Peyer's patch (tissue), 4 donors: ENCODE measurements around the gene RAD51AP2. TPM values are rescaled to one million over a fixed set of nuclear protein-coding genes. Genes with fewer than 3 reads are reported as not detected.

Source experiments
- DNase-seq, 3 donors: peaks; one replicate each; pipeline ENCODE4 v3.0.0-alpha.2; 2017 to 2019
- H3K27ac ChIP-seq, 4 donors: fragments of 200-600 bp; sonication (generic); one replicate each; pipeline ENCODE4 v1.5.1; 2016 to 2019
- H3K27me3 ChIP-seq, 2 donors: fragments of 200-600 bp; sonication (generic); one replicate each; pipeline ENCODE4 v1.5.1; 2019
- H3K36me3 ChIP-seq, 3 donors: fragments of 200-600 bp; sonication (generic); one replicate each; pipeline ENCODE4 v1.5.1; 2016 to 2019
- H3K4me1 ChIP-seq, 4 donors: fragments of 200-600 bp; sonication (generic); one replicate each; pipeline ENCODE4 v1.5.1; 2016 to 2019
- H3K4me3 ChIP-seq, 4 donors: fragments of 200-600 bp; sonication (generic); 1 replicate in 3 of 4; 2 replicates in 1 of 4; pipeline ENCODE4 v1.5.1; 2016 to 2019; ENCODE audit warnings: mild to moderate bottlenecking in 1 of 4
- H3K9me3 ChIP-seq, 4 donors: fragments of 200-600 bp; sonication (generic); one replicate each; pipeline ENCODE4 v1.5.1; 2016 to 2019; ENCODE audit warnings: mild to moderate bottlenecking in 1 of 4
- POLR2A ChIP-seq, 2 donors: fragments of 450-650 bp; IDR thresholded peaks; one replicate each; pipeline ENCODE4 v1.5.1; 2017; ENCODE audit warnings: antibody characterized with exemption in 2 of 2, mild to moderate bottlenecking in 2 of 2, moderate library complexity in 2 of 2
- total RNA-seq, 4 donors: library from RNA; depleted of rRNA; stranded (reverse); fragments of >200 nt; gene quantifications; one replicate each; pipeline ENCODE4 v1.1.0, GENCODE V29; 2016
- TF ChIP-seq, protein P1 (sequence below), 6 experiments: fragments of 450-650 bp in 4 of 6; fragments of 200-600 bp in 2 of 6; sonication (generic) in 1 of 6; IDR thresholded peaks; one replicate each; pipeline ENCODE4 v1.5.1; 2017 to 2019; ENCODE audit warnings: antibody characterized with exemption in 6 of 6, mild to moderate bottlenecking in 3 of 6, moderate library complexity in 1 of 6

RAD51AP2 gene
- total RNA-seq, 4 donors from 2014 or later = not detected

DNA sequence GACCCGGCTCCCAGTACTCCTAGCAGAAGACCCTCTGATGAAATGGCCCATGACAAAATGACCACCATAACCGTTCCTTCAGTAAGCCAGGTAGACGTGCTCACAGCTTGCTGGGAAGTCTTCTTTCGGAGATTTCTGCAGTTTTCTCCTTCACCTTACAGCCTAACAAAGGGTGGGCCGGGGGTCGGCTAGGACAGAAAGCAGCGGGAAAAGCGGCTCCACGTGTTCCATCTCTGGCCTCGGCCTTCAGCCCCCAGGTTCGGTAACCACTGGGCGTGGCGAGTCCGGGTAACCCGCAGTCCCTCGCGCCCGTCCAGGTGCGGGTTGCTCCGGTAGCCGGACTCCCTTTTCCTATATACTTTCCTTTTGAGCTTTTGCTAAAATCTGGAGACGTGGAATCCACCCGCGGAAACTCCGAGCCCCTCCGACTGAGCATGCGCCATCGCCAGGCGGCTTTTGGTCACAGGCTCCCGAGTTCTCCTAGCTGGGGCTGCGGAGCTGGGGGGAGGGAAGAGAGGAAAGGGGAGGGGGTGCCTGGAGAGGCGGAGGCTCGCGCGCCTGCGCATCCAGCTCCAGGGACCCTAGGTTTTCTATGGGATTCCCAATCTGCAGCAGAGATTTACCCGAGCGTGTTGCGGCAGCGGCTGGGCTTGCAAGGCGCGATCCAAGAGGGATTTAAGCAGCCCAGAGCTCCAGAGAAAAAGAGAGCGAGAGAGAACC lies 22.0 kb upstream of the RAD51AP2 start, which contains the start of gene VSNL1:
Gene VSNL1 (plus strand): TSS at position 604 of the 720 bp plus-strand sequence. CDS start 51,379 bp downstream, outside the sequence.
- peaks cover 0 to 4% of the 10 kb centered on the region in 2 donors for H3K27me3 ChIP-seq
- TF ChIP-seq POLR2A (IDR thresholded peaks at IDR 0.05) = no peak
- TF ChIP-seq, protein P1, sequence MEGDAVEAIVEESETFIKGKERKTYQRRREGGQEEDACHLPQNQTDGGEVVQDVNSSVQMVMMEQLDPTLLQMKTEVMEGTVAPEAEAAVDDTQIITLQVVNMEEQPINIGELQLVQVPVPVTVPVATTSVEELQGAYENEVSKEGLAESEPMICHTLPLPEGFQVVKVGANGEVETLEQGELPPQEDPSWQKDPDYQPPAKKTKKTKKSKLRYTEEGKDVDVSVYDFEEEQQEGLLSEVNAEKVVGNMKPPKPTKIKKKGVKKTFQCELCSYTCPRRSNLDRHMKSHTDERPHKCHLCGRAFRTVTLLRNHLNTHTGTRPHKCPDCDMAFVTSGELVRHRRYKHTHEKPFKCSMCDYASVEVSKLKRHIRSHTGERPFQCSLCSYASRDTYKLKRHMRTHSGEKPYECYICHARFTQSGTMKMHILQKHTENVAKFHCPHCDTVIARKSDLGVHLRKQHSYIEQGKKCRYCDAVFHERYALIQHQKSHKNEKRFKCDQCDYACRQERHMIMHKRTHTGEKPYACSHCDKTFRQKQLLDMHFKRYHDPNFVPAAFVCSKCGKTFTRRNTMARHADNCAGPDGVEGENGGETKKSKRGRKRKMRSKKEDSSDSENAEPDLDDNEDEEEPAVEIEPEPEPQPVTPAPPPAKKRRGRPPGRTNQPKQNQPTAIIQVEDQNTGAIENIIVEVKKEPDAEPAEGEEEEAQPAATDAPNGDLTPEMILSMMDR (IDR thresholded peaks at IDR 0.05) = no peak

DNA sequence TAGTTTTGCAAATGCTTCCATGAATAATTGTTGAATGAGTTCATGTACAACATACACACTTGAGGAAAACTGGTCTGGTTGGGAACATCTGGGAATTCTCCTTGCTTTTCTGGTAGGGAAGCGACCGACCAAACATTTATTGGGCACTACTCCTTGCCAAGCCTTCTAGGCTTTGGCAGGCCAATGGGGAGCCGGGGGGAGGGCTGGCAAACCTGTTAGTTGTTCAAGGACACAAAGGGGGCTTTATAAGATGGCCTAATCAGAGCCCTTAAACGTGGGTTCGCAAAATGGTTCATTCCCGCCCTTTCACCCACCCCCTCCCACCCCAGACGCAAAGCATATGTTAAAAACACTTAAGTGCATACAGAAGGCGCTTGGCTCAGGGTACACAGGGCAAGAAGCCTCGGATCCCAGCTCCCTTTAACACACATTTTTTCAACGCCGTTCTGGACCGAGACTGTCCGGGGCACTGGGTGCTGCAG lies 21.4 kb upstream of the RAD51AP2 start:
- Histone ChIP-seq H3K9me3 (no peaks in the 10 kb centered on the region), H3K27ac (no peak overlapping the region), H3K36me3 (no peaks in the 10 kb centered on the region), H3K4me3 (peak overlapping the region; percentile 24 to 49 (median 36)), H3K27me3 (peaks cover 0 to 4% of the 10 kb centered on the region in 2 donors), H3K4me1 (peaks cover 0 to 23% (median 2%) of the 10 kb centered on the region in 4 donors)
- DNase-seq = no peak
- no peak for TF ChIP-seq POLR2A (IDR thresholded peaks at IDR 0.05)
- TF ChIP-seq, protein P1 (IDR thresholded peaks at IDR 0.05) = no peak

More for the DNA sequence above, 22.0 kb upstream of the RAD51AP2 start, which contains the start of gene VSNL1:
- Histone ChIP-seq H3K9me3 (no peaks in the 10 kb centered on the region), H3K4me3 (peak within 1 kb of the TSS; percentile 24 to 49 (median 36)), H3K36me3 (no peaks in the 10 kb centered on the region), H3K4me1 (peaks cover 0 to 23% (median 2%) of the 10 kb centered on the region in 4 donors), H3K27ac (peak within 1 kb of the TSS in 1 of 4 donors; percentile 6)
- DNase-seq = peak; percentile 16 to 52 (median 47)

DNA sequence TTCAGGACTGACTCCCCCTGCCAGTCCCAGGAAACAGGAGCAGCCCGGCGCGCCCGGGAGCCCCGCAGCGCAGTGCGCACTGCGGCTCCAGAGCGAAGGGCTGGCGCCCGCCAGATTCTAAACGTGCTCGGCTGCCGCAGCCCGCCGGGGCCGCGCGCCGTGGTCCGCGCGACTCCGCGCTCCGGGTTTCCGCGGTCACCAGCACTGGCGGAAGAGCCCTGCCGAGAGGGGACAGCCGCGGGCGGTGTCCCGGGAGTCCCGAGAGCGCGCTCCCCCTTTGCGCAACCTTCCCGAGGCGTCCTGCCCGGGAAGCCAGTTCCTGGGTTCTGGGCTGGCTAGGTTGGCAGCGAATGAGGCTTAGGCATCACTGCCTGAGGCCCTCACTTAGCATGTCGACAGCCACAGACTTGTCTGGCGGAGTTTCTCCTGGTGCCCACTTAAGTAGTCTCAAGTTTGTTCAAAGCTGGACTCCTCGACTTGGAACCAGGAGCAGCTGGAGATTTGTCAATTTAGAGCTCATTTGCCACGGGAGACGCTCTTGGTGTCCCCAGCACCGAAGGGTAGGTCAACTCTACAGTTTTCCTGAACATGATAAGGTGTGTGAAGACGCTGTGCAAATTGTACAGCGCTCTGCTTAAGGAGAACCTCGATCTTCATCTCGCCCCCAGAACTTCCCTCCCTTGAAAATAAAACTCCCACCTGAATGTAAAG lies 20.8 kb upstream of the RAD51AP2 start:
- no peak for TF ChIP-seq POLR2A (IDR thresholded peaks at IDR 0.05)
- TF ChIP-seq, protein P1 (IDR thresholded peaks at IDR 0.05) = no peak
- H3K27me3 ChIP-seq = peaks cover 0 to 4% of the 10 kb centered on the region in 2 donors

DNA sequence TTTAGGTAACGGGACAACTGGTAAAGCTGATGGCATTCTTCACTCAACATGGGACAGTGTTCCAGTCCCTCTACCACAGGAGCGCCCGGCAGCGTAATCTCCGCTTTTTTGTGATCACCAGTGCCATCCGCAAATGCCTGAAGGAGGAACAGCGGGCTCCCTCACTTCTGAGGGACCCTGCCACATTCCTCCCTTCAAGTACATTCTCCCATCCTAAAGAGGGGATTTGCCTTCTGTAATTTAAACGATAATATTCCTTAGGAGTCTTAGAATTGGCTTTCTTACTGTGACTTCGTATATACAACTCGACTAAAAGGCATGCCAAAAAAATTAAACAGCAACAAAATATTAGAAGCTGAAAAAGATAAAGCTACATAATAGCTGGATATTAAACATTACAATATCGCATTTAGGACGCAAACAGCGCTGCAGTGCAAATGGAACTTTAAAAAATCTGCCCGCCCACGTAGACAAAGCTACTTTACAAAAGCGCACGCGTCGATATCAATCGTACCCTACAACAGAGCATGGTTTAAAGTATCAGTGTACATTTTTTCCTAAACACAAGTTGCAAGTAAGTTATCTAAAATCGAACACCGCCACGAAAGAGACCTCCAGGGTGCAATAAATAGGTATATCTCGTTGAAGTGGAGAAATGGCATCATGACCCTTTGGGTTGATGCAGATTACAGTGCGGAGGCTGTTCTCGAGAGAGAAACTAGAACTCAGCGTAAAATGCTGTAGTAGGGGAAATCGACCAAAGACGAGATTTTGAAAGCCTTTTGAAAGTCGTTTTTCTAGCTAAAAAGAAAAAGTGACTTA lies 20.0 kb upstream of the RAD51AP2 start:
- DNase-seq = no peak
- peaks cover 0 to 4% of the 10 kb centered on the region in 2 donors for H3K27me3 ChIP-seq
- peak overlapping the region in 1 of 4 donors; percentile 50 for H3K27ac ChIP-seq
- no peak for TF ChIP-seq POLR2A (IDR thresholded peaks at IDR 0.05)
- TF ChIP-seq, protein P1 (IDR thresholded peaks at IDR 0.05) = no peak
- H3K36me3 ChIP-seq = no peaks in the 10 kb centered on the region
- H3K4me1 ChIP-seq = peaks cover 0 to 23% (median 2%) of the 10 kb centered on the region in 4 donors
- H3K4me3 ChIP-seq = peak overlapping the region; percentile 16 to 49 (median 34)
- no peaks in the 10 kb centered on the region for H3K9me3 ChIP-seq

More for the DNA sequence above, 20.8 kb upstream of the RAD51AP2 start:
- Histone ChIP-seq H3K4me3 (peak overlapping the region; percentile 16 to 49 (median 34)), H3K9me3 (no peaks in the 10 kb centered on the region), H3K36me3 (no peaks in the 10 kb centered on the region), H3K27ac (peak overlapping the region in 1 of 4 donors; percentile 50), H3K4me1 (peaks cover 0 to 23% (median 2%) of the 10 kb centered on the region in 4 donors)
- DNase-seq = peak in 2 of 3 donors; percentile 47 to 53

DNA sequence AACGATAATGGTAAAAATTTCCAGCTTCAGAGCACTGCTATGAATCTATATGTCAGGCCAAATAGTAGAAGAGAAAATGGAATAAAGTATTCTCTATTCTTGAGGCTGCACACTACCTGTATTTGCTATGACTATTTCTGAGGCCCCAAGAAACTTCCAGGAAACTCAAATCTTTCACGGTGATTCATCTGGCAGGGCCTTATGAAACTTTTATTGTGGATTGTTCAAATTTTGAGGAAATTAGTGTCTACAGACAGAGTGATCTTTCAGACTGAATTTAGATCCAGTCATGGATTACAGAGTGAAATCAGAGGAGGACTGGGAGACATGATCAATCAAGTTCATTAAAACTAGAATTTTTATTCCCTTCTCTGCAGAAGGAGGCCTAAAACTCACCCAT lies 18.2 kb upstream of the RAD51AP2 start:
- TF ChIP-seq, protein P1 (IDR thresholded peaks at IDR 0.05) = no peak
- TF ChIP-seq POLR2A (IDR thresholded peaks at IDR 0.05) = no peak
- Histone ChIP-seq H3K4me3 (no peak overlapping the region), H3K27me3 (peaks cover 0 to 4% of the 10 kb centered on the region in 2 donors), H3K4me1 (peaks cover 0 to 23% (median 2%) of the 10 kb centered on the region in 4 donors), H3K9me3 (no peaks in the 10 kb centered on the region), H3K36me3 (no peaks in the 10 kb centered on the region), H3K27ac (no peak overlapping the region)
- DNase-seq = no peak
